ENCODE results near the gene SELENOI.

Gene SELENOI

GRCh38 chr2:26384183-26384582, 38.2 kb downstream of the SELENOI start:
- no peak for TF ChIP-seq CTCF (IDR thresholded peaks at IDR 0.05)

DNA sequence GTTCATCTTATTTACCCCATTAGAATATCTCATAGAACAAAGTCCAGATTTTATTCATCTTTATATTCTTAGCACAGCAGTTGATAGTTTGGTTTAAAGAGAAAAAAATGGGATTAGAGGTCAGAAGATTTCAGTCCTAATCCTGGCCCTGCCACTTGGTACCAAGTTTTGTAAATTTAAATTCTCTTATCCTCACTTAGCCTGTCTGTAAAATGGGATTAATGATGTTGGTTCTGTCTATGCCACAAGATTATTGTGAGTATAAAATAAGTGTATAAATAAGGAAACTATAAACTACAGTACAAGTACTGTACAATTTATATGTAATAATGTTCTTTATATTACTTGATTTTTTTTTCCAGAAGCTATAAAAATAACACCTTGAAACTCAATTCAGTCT, 38.7 kb downstream of the SELENOI start:
- no peak for TF ChIP-seq CTCF (IDR thresholded peaks at IDR 0.05)

DNA sequence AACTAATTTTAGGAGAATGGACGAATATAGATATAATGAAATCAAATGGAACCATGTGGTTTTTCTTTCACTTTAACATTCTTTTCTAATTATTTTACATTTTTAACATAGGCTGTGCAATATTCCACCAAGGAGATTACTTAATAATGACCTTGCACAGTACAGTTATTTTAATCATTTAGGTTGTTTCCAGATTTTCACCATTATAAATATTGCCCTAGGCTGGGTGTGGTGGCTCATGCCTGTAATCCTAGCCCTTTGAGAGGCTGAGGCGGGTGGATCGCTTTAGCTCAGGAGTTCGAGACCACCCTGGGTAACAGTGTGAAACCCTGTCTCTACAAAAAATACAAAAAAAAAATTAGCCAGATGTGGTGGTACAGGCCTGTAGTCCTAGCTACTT, 41.2 kb downstream of the SELENOI start:
- no peak for TF ChIP-seq CTCF (IDR thresholded peaks at IDR 0.05)

DNA sequence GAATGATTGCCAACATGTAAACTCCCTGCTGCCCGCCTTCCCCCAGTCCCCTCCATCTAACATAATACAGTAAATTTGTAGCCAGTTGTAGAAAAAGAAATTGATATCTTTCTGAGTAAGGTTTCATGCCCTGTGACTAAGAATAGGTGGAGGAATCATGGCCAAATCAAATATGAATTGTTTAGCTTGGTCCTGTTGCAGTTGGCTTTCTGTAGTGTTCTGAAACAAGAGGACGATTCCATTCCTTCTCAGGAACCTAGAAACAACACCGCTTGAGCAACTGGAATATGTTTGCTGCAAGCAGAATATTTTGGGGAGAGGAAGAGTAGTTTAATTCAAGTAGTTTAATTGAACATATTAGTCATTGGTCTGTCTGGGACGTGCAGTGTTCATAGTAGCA, 48.8 kb downstream of the SELENOI start:
- TF ChIP-seq CTCF (IDR thresholded peaks at IDR 0.05), result no peak

DNA sequence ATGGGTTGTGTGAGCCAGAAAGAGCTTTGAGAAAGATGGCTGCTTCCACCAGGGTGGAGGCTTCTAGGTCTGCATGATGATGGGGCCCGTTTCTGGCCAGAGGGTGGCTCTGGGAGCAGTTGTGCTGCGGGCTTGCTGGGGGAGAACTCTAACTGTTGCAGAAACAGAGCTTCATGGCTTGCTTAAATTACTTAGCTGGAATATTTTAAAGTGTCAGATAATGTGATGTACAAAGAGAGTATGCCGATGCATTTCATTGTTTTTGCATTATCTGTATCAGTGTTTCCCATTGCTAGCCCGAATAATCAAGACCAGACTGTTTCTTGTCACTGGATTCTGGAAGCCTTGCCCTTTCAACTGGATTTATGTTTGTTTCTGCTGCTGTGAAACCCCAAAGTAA, 49.5 kb downstream of the SELENOI start:
- no peak for TF ChIP-seq CTCF (IDR thresholded peaks at IDR 0.05)

DNA sequence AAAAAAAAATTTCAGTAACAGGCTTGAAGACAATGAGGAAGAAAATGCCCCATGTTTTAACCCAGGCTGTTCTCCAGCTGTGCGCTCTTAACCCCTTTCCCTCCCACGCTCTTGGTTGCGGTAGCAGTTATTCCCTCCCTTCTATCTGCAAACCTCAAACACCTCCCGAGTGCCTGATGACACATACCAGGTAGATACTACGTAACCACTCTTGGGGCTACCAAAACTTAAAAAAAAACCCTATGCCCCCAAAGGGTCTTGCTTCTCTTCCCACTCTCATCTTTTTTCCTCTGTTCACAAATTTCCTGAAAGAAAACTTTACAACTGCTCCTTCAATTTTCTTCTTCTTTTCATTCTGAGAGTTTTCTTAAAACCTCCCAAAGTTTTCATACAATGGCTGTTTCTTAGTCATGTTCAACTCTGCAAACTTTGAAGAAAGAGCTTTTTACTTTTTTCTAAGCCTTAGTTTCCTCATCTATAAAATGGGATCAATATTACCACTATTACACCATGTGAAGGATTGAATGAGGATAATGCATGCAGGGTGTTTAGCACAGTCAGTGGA, 50.9 kb downstream of the SELENOI start:
- TF ChIP-seq CTCF (IDR thresholded peaks at IDR 0.05), result no peak

DNA sequence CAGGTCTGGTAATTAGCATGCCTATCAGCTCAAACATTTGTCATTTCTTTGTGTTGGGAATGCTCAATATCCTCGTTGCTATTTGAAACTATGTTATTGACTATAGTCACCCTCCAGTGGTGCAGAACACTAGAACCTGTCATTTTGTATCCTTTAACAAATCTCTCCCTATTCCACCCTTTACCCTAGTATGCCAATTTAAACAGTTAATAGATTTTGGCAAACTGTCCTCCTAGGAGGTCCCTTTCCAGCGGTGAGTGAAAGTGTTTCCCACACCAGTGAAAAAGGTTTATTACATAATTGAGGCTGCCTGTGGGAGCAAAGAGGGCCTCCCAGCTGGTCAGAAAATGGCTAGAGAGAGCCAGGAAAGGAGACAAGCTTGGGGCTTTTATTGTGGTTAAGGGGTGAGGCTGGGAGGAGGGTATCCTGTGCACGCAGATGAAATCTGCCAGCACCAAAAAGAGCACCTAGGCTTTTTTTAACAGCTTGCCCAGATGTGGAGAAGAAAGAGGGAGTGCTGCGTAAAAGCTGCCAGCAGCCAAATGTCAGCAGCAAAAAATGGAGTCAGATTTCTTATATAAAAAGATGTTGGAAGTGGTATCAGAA, 53.9 kb downstream of the SELENOI start:
- no peak for TF ChIP-seq CTCF (IDR thresholded peaks at IDR 0.05)

DNA sequence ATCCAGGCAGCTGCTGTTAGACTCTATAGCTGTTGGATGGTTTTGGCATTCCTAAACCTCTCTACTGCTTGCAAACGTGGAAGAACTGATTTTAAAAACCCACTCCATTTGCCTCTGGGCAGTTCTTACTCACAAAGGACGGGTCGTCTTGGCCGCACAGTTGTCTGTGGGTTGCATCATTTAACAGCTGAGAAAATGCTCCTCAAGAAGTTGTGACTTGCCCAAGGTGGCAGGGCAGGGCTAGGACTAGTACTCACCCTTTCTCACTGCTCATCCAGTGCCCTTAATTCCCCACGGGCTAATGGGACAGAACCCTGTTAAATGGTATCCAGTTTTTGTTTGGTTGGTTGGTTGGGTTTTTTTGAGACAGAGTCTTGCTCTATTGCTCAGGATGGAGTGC, 54.8 kb downstream of the SELENOI start:
- TF ChIP-seq CTCF (IDR thresholded peaks at IDR 0.05), result no peak

Data from LNCAP (cell line).